GM12878 (cell line): ENCODE measurements around the gene MPV17L.
"Not testable (repeated sequence)": the region's sequence is repeated elsewhere in the genome, so short reads cannot be mapped to it uniquely, and the experiment has no call there.

Experiments
- CEBPB ChIP-seq, 2 experiments: fragments of 150-350 bp in 1 of 2; IDR thresholded peaks; 2 replicates each; pipeline ENCODE4 v1.6.1; 2012 to 2014; ENCODE audit warnings: low read depth in 2 of 2, low read length in 2 of 2, borderline replicate concordance in 1 of 2, inconsistent platforms in 1 of 2
- HDAC6 ChIP-seq: fragments of 200-600 bp; sonication (generic); IDR thresholded peaks from one replicate; pipeline ENCODE4 v1.8.0; 2017; ENCODE audit warnings: antibody characterized with exemption; ENCODE audit not compliant: unreplicated experiment
- TF ChIP-seq, protein P1 (sequence below): IDR thresholded peaks from 2 replicates; pipeline ENCODE4 v1.6.1; 2011; ENCODE audit warnings: borderline replicate concordance, low read depth, mild to moderate bottlenecking, moderate library complexity, mixed read lengths, low read length; ENCODE audit not compliant: insufficient read depth; ENCODE audit errors: extremely low read length

DNA sequence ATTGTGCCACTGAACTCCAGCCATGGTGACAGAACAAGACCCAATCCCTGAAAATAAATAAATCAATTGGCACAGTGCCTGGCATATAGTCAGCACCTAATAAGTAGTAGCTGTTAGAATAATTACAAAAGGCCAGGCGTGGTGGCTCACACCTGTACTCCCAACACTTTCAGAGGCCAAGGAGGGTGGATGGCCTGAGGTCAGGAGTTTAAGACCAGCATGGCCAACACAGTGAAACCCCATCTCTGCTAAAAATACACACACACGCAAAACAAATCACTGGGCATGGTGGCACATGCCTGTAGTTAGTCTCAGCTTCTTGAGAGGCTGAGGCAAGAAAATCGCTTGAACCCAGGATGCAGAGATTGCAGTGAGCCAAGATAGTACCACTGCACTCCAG, 42.7 kb upstream of the MPV17L start:
- TF ChIP-seq CEBPB (IDR thresholded peaks at IDR 0.05; ENCODE audit: borderline replicate concordance in 1 of 2, low read depth in 2 of 2, low read length in 2 of 2); HDAC6: not testable (repeated sequence)
- TF ChIP-seq, protein P1, sequence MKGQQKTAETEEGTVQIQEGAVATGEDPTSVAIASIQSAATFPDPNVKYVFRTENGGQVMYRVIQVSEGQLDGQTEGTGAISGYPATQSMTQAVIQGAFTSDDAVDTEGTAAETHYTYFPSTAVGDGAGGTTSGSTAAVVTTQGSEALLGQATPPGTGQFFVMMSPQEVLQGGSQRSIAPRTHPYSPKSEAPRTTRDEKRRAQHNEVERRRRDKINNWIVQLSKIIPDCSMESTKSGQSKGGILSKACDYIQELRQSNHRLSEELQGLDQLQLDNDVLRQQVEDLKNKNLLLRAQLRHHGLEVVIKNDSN, result not testable (repeated sequence)
